ENCODE data around the gene RTP5. TPM values are rescaled to one million over a fixed set of nuclear protein-coding genes. Genes with fewer than 3 reads are reported as not detected.

The RTP5 gene
- total and polyA plus RNA-seq, 2 of the 8 experiments (the other 6 are each of a cell fraction or from before 2014, with no cell fraction given) = not detected

GRCh38 chr2:241901500-241902351 is 32.2 kb downstream of the RTP5 start (continued):
- TF ChIP-seq CREB1 (IDR thresholded peaks at IDR 0.05) (peak; percentile 68), FOSL1 (IDR thresholded peaks at IDR 0.05; ENCODE audit: insufficient read depth, low read depth, low read length) (no peak)
